Neural cell (in vitro differentiated cells): Measurements from ENCODE around the gene REEP5. TPM values are rescaled to one million over a fixed set of nuclear protein-coding genes. Genes with fewer than 3 reads are reported as not detected.

Experiments used
- H2AFZ ChIP-seq: fragments of 200-600, 300-800 bp; sonication (generic), shearing (Covaris generic); 2 replicates; pipeline ENCODE4 v1.6.0; 2014; ENCODE audit warnings: low read depth, mild to moderate bottlenecking, antibody characterized with exemption, low read length, moderate library complexity
- H3F3A ChIP-seq: fragments of 200-600 bp; shearing (Covaris generic); 2 replicates; pipeline ENCODE4 v1.6.1; 2016; ENCODE audit warnings: mild to moderate bottlenecking, moderate library complexity, mixed read lengths, antibody characterized with exemption, low read length; ENCODE audit not compliant: insufficient read depth, poor library complexity, severe bottlenecking
- H3K27ac ChIP-seq: fragments of 200-600, 300-800 bp; sonication (generic), shearing (Covaris generic); 2 replicates; pipeline ENCODE4 v1.5.1; 2014; ENCODE audit warnings: mild to moderate bottlenecking, low read length, moderate library complexity
- H3K27me3 ChIP-seq: fragments of 300-800, 200-600 bp; sonication (generic), shearing (Covaris generic); 2 replicates; pipeline ENCODE4 v1.6.0; 2014; ENCODE audit warnings: mild to moderate bottlenecking, low read depth, low read length, moderate library complexity; ENCODE audit not compliant: insufficient read depth
- H3K36me3 ChIP-seq: fragments of 300-800, 200-600 bp; sonication (generic), shearing (Covaris generic); 2 replicates; pipeline ENCODE4 v1.5.1; 2014; ENCODE audit warnings: mild to moderate bottlenecking, antibody characterized with exemption, low read length, moderate library complexity; ENCODE audit not compliant: insufficient read depth
- H3K4me2 ChIP-seq: fragments of 300-800, 200-600 bp; sonication (generic), shearing (Covaris generic); 2 replicates; pipeline ENCODE4 v1.6.0; 2014; ENCODE audit warnings: mild to moderate bottlenecking, low read length
- H3K4me3 ChIP-seq: fragments of 300-800, 200-600 bp; sonication (generic), shearing (Covaris generic); 2 replicates; pipeline ENCODE4 v1.5.1; 2014; ENCODE audit warnings: mild to moderate bottlenecking, low read length, moderate library complexity
- H3K79me2 ChIP-seq: fragments of 200-600 bp; shearing (Covaris generic); replicated peaks from 2 replicates; pipeline ENCODE4 v1.6.0; 2014; ENCODE audit warnings: mild to moderate bottlenecking, low read length, moderate library complexity; ENCODE audit not compliant: insufficient read depth
- H3K9ac ChIP-seq: fragments of 300-800, 200-600 bp; sonication (generic), shearing (Covaris generic); 2 replicates; pipeline ENCODE4 v1.6.1; 2016; ENCODE audit warnings: mild to moderate bottlenecking, low read length, mixed read lengths
- H3K9me2 ChIP-seq: fragments of 200-600 bp; shearing (Covaris generic); 2 replicates; pipeline ENCODE4 v1.6.1; 2016; ENCODE audit warnings: mild to moderate bottlenecking, low read length, mixed read lengths; ENCODE audit not compliant: insufficient read depth
- H3K9me3 ChIP-seq: fragments of 200-600, 300-800 bp; sonication (generic), shearing (Covaris generic); 2 replicates; pipeline ENCODE4 v1.6.1; 2016; ENCODE audit warnings: mild to moderate bottlenecking, mixed run types, low read length, moderate library complexity, mixed read lengths
- H4K20me1 ChIP-seq: fragments of 200-600 bp; shearing (Covaris generic); 2 replicates; pipeline ENCODE4 v1.6.1; 2016; ENCODE audit warnings: mild to moderate bottlenecking, mixed run types; ENCODE audit not compliant: insufficient read depth
- EP300 ChIP-seq: fragments of 450-650 bp; conservative IDR thresholded peaks from 2 replicates; pipeline ENCODE4 v1.6.1; 2014; ENCODE audit warnings: antibody characterized with exemption, mild to moderate bottlenecking, moderate library complexity; ENCODE audit not compliant: poor library complexity, severe bottlenecking
- EZH2 ChIP-seq: fragments of 200-600, 300-800 bp; shearing (Covaris generic), sonication (generic); IDR thresholded peaks from 2 replicates; pipeline ENCODE4 v1.6.1; 2014; ENCODE audit warnings: antibody characterized with exemption, low read length, borderline replicate concordance, mild to moderate bottlenecking; ENCODE audit not compliant: insufficient read depth, poor library complexity, severe bottlenecking
- MXI1 ChIP-seq: fragments of 450-650 bp; conservative IDR thresholded peaks from 2 replicates; pipeline ENCODE4 v1.6.1; 2014; ENCODE audit warnings: antibody characterized with exemption, mild to moderate bottlenecking; ENCODE audit not compliant: poor library complexity, severe bottlenecking
- POLR2AphosphoS5 ChIP-seq: IDR thresholded peaks from 2 replicates; pipeline ENCODE4 v1.6.1; 2012
- RAD21 ChIP-seq: fragments of 450-650 bp; conservative IDR thresholded peaks from 2 replicates; pipeline ENCODE4 v1.6.1; 2014; ENCODE audit warnings: antibody characterized with exemption, mild to moderate bottlenecking, moderate library complexity
- REST ChIP-seq: IDR thresholded peaks from 2 replicates; pipeline ENCODE4 v1.6.1; 2012; ENCODE audit warnings: borderline replicate concordance
- SMC3 ChIP-seq: fragments of 450-650 bp; conservative IDR thresholded peaks from 2 replicates; pipeline ENCODE4 v1.6.1; 2014; ENCODE audit warnings: antibody characterized with exemption, mild to moderate bottlenecking, moderate library complexity; ENCODE audit not compliant: poor library complexity
- polyA plus RNA-seq: library from polyadenylated mRNA; depleted of rRNA; stranded (reverse); fragments of >200 nt; gene quantifications from 2 replicates; pipeline ENCODE4 v1.2.3, GENCODE V29; 2014
- TF ChIP-seq, protein P1 (sequence below): fragments of 450-650 bp; IDR thresholded peaks from 2 replicates; pipeline ENCODE4 v1.5.1; 2014; ENCODE audit warnings: antibody characterized with exemption, mild to moderate bottlenecking, moderate library complexity; ENCODE audit not compliant: poor library complexity, severe bottlenecking

The REEP5 gene
- polyA plus RNA-seq, 1 donor from 2014 or later: 51.6 TPM

DNA sequence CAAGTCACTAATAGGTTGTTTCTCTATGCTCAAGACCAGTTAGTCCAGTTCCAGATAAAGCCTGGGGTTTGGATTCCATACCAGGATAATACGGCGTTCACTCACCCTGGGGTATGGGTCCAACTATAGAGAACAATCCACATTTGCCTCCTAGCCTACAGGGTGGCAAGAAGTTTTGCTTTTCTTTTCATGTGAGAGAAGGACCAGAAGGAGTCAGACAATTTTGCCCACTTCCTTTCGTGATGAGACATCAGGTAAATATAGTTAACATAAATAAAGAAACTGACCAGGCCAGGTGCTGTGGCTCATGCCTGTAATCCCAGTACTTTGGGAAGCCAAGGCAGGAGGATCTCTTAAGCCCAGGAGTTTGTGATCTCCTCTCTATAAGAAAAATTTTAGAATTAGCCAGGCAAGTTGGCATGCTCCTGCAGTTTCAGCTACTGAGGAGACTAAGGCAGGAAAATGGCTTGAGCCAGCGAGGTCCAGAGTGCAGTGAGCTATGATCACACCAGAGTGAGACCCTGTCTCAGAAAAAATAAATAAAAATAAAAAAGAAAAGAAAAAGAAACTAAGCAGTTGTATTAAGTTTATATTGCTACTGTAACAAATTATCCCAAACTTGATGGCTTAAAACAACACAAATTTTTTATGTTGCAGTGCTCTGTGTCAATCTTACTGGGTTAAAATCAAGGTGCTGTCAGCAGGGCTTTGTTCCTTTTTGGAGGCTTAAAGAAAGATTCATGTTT lies 7.5 kb upstream of the REEP5 start:
- H3K27ac ChIP-seq: no peak overlapping the region
- no peaks in the 10 kb centered on the region for H3K36me3 ChIP-seq
- TF ChIP-seq SMC3: no peak
- no peak overlapping the region for H2AFZ ChIP-seq
- H3K79me2 ChIP-seq: no peaks in the 10 kb centered on the region
- H3K4me2 ChIP-seq: no peak overlapping the region
- H4K20me1 ChIP-seq: no peaks in the 10 kb centered on the region
- H3K9ac ChIP-seq: no peak overlapping the region
- no peak overlapping the region for H3K4me3 ChIP-seq
- no peaks in the 10 kb centered on the region for H3K9me3 ChIP-seq
- H3F3A ChIP-seq: no peaks in the 10 kb centered on the region
- no peaks in the 10 kb centered on the region for H3K27me3 ChIP-seq
- no peaks in the 10 kb centered on the region for H3K9me2 ChIP-seq

DNA sequence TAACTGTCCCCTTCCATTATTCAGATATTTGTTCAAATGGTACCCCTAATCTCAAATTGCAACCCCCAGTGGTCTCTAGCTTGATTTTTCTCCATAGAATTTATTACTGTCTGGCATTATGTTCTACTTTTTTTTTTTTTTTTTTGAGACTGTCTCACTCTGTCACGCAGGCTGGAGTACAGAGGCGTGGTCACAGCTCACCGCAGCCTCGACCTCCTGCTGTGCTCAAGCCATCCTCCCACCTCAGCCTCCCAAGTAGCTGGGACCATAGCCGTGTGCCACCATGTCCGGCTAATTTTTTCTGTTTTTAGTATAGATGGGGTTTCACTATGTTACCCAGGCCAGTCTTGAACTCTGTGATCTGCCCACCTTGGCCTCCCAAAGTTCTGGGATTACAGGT lies 2.0 kb upstream of the REEP5 start:
- Histone ChIP-seq H2AFZ (no peak overlapping the region), H3K4me2 (no peak overlapping the region), H3K36me3 (no peaks in the 10 kb centered on the region), H3K27me3 (no peaks in the 10 kb centered on the region), H3F3A (no peaks in the 10 kb centered on the region), H3K9ac (no peak overlapping the region), H4K20me1 (no peaks in the 10 kb centered on the region), H3K79me2 (peaks cover 7% of the 10 kb centered on the region), H3K9me2 (no peaks in the 10 kb centered on the region), H3K4me3 (no peak overlapping the region), H3K9me3 (no peaks in the 10 kb centered on the region), H3K27ac (no peak overlapping the region)
- TF ChIP-seq, protein P1, sequence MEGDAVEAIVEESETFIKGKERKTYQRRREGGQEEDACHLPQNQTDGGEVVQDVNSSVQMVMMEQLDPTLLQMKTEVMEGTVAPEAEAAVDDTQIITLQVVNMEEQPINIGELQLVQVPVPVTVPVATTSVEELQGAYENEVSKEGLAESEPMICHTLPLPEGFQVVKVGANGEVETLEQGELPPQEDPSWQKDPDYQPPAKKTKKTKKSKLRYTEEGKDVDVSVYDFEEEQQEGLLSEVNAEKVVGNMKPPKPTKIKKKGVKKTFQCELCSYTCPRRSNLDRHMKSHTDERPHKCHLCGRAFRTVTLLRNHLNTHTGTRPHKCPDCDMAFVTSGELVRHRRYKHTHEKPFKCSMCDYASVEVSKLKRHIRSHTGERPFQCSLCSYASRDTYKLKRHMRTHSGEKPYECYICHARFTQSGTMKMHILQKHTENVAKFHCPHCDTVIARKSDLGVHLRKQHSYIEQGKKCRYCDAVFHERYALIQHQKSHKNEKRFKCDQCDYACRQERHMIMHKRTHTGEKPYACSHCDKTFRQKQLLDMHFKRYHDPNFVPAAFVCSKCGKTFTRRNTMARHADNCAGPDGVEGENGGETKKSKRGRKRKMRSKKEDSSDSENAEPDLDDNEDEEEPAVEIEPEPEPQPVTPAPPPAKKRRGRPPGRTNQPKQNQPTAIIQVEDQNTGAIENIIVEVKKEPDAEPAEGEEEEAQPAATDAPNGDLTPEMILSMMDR: no peak
- no peak for TF ChIP-seq POLR2AphosphoS5
- no peak for TF ChIP-seq EZH2
- no peak for TF ChIP-seq RAD21
- no peak for TF ChIP-seq SMC3
- TF ChIP-seq EP300: no peak
- TF ChIP-seq REST: no peak
- TF ChIP-seq MXI1: no peak
